Stimulated activated CD8-positive, alpha-beta memory T cell treated with anti-CD3 and anti-CD28 coated beads, Interleukin-2, amount 100 ng/mL, for 1 hour (primary cell): ENCODE results near the gene NOXO1.

Source experiments
- DNase-seq, 2 donors: peaks; one replicate each; pipeline ENCODE4 v3.0.0-alpha.2; 2020; ENCODE audit warnings: low read depth in 2 of 2

The NOXO1 gene

GRCh38 chr16:1997494-1998359 lies 16.5 kb upstream of the NOXO1 start:
- no peak for DNase-seq

DNA sequence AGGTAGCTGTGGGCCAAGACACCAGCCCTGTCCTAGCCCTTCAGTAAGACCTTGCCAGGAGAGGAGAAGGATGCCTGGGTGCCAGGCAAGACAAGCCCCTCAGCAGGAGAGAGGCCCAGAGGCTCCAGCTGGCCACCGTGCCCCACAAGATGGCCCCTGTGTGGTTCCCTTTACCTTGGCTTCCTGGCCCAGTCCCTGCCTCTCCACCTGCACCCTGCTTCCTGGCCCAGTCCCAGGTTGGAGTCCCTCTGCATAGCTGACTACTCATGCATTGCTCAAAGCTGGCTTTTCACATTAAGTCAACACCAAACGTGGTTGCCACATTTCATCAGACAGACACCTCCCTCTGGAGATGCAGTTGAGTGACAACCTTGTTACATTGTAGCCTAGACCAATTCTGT lies 12.5 kb upstream of the NOXO1 start:
- DNase-seq = no peak

GRCh38 chr16:1992704-1993317 lies 11.5 kb upstream of the NOXO1 start:
- DNase-seq = no peak

DNA sequence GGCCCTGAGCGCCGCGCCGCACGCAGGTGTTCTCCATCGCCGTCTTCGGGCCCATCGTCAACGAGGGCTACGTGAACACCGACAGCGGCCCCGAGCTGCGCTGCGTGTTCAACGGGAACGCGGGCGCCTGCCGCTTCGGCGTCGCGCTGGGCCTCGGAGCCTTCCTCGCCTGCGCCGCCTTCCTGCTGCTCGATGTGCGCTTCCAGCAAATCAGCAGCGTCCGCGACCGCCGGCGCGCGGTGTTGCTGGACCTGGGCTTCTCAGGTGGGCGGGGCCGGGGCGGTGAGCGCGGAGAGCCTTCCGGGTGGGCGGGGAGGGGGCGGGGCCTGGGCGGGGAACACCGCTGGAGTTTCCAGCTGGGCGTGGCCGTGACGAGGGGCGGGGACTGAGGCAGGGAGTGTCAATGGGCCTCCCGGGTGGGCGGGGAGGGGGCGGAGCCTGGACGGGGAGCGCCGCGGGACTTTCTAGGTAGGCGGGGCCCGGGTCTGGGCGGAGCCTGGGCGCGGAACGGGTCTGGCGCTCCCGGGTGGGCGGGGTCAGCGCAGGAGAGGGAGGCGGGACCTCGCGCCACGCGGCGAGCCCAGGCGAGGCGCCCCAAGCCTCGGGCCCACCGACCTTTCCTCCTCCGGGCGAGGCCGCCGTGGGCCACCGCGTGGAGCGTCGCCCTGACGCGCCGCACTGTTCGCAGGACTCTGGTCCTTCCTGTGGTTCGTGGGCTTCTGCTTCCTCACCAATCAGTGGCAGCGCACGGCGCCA lies 10.9 kb upstream of the NOXO1 start:
- DNase-seq = peak; percentile 95 to 98

GRCh38 chr16:1991588-1991947 lies 10.3 kb upstream of the NOXO1 start:
- no peak for DNase-seq

DNA sequence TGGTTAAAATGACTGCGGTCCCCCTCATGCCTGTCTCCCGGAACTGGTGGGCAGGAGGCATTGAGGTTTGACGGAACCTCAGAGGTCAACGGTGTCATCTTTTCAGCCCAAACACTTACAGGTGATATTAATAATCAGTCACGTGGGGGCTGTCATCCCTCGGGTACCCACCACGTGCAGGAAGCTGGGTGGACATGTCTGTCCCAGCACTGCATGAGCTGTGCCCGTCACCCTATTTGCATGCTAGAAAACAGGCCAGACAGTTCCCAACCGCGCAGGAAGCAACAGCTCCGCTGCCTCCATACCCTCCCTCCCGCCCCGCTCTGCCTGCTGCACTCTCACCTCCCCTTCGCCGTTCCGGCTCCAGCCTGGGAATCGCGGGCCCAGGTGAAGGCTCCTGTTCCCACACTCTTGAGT lies 9.9 kb upstream of the NOXO1 start:
- no peak for DNase-seq

- peak in 1 of 2 donors; percentile 31 for DNase-seq
Observed at GRCh38 chr16:1990351-1991134, 9.3 kb upstream of the NOXO1 start.

GRCh38 chr16:1990101-1990350 lies 8.8 kb upstream of the NOXO1 start:
- no peak for DNase-seq

- DNase-seq = no peak
Observed at GRCh38 chr16:1989209-1990100, 8.2 kb upstream of the NOXO1 start, which contains the start of gene SYNGR3. Gene SYNGR3, plus strand, starts transcription at chr16:1989970. Its CDS starts 133 bp downstream, at chr16:1990103.

DNA sequence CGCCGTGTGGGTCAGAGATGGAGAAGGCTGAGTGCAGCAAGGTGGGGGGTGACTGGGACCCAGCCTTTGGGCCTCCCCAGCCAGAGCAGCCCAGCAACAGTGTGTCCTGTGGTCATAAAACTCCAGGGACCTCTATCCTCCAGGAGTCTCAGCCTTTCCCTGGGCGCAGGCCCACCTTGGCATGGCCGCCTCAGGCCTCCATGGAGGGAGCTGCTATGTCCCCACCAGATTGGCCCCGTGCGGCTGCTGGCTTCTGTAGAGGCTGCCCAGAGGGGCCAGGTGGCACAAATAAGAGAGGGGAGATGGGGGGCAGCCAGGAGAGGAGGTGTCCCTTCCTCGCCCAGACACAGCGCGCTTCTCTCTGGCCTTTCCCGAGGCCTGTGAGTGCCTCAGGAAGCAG lies 5.9 kb upstream of the NOXO1 start:
- no peak for DNase-seq

GRCh38 chr16:1985466-1986150 lies 4.3 kb upstream of the NOXO1 start:
- DNase-seq = no peak

DNA sequence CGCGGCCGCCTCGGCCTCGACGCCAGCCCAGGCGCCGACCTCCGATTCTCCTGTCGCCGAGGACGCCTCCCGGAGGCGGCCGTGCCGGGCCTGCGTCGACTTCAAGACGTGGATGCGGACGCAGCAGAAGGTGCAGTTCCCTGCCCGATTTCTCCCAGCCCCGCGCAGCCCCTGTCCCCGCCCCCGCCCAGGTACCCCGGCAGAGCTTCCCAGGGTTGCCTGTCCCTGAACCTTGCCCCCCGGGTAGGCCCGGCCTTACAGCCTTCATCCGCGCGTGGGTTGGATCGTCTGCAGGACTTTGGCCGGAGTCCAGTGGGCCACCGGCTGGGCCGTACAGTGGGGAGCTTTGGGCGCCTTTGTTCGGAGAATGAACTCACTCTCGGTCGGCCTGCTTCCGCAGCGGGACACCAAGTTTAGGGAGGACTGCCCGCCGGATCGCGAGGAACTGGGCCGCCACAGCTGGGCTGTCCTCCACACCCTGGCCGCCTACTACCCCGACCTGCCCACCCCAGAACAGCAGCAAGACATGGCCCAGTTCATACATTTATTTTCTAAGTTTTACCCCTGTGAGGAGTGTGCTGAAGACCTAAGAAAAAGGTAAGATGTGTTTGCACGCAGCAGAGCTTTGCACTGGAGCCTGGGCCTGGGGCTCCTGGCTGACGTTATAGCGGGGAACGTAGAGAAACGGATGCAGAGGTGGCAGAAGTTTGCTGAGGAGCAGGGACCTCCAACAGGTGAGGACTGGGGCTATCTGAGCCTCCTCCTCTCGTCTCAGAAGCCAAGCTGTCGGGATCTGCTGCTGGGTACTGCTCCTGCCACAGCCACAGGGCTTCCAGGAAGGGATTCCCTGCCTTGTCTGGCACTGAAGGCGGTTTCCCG lies 3.3 kb upstream of the NOXO1 start:
- DNase-seq = no peak

DNA sequence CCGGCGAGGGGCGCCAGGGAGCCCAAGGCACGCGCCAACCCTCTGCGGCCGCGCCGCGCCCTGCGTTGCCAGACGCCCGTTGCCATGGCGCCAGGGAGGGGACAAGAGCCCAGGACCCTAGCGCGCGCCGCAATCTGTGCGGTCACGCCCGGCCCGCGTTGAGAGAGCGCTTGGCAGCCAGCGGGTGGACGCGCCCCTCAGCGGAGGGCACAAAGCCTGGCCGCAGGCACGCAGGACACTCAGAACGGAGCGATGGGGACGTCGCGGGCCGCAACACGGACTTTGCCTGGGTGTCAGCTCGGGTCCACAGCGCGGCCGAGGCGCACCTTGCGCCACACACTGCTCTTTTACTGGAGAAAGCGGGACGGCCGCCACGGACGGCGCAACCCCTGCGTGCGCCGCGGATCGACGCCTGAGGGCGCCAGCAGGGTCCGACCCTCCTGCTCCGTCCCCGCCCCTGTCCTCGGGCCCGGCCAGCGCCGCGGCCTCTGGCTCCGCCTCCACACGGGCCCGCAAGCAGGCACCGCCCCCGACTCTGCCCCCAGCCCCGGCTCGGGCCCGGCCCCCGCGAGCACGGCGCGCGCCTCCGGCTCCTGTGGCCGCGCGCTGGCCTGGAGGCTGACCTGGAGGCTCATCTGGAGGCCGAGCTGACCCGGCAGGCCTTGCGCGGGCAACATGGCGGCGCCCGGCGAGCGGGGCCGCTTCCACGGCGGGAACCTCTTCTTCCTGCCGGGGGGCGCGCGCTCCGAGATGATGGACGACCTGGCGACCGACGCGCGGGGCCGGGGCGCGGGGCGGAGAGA lies 2.5 kb upstream of the NOXO1 start, which contains the start of gene GFER:
GFER (plus strand) TSS at position 650 of the 803 bp plus-strand sequence; CDS start at position 676, 26 bp downstream.
- DNase-seq = peak in 1 of 2 donors; percentile 31

GRCh38 chr16:1982991-1983543 lies 1.8 kb upstream of the NOXO1 start:
- no peak for DNase-seq

DNA sequence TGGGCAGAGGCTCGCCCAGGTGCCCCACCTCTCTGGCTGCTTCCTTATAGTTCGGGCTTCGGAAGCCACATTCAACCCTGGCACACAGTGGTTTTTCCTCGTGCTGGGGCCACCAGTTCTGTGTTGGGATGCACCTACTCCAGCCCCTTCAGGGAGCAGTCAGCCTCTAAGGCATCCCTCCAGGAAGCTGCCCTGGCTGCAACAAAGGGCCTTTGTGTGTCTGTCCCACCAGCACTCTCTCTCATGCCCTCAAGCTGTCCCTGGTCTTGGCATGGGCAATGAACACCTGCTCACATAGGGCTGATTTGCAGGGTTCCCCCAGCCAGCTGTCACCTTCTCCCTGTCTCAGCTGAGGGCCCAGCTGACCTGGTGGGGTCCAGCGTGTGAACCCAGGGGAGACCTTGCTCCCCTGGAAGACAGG lies 754 bp upstream of the NOXO1 start:
- no peak for DNase-seq

GRCh38 chr16:1980770-1981087 lies 540 bp downstream of the NOXO1 start:
- DNase-seq = no peak

DNA sequence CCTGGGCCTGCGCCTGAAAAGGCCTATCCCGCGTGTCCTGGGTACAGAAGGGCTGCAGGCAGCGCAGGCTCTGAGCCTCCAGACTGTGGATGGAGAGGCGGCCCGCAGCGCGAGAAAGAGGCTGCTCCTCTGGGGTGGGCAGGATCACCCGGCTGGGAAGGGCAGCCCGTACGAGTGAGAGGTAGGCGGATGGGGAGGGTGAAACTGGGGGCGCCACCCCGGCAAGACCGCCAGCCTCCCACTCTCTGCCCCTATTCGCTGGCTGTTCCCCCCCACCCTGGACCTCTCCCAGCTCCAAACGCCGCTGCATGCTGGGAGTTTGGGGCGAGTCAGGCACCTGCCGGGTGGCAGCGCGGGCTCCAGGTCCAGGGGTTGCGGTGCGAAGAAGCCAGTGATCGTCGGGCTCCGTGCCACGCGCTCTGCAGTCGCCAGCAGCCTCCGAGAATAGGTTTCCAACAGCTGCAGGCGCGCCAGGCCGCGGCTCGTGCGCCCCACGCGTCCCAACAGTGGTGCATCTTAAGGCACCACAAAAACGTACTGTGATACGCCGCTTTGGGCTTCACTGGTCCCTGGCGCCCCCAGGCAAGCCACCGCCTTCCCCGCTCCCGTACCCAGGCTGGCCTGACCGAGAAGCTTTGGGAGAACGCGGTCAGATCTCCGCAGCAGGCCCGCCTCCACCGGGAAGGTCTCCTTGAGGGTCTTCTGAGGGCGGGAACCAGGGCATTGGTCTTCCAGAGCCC lies 1.1 kb downstream of the NOXO1 start:
- DNase-seq = no peak
